GM21367 (cell line): ENCODE data around the gene TEKT2.

Experiments
- ATAC-seq: cut with Tn5 transposase; IDR thresholded peaks from one replicate; pipeline ENCODE4 v1.9.1; 2021; ENCODE audit not compliant: unreplicated experiment

TEKT2 gene

GRCh38 chr1:36101546-36101945 lies 17.7 kb downstream of the TEKT2 start:
- ATAC-seq = no peak

GRCh38 chr1:36106269-36106668 lies 22.4 kb downstream of the TEKT2 start:
- no peak for ATAC-seq

- no peak for ATAC-seq
Observed at GRCh38 chr1:36107394-36107793, 23.5 kb downstream of the TEKT2 start.

GRCh38 chr1:36108314-36108713 lies 24.4 kb downstream of the TEKT2 start:
- no peak for ATAC-seq

- no peak for ATAC-seq
Observed at GRCh38 chr1:36109041-36109679, 25.3 kb downstream of the TEKT2 start.

- ATAC-seq = no peak
Observed at GRCh38 chr1:36111151-36111550, 27.3 kb downstream of the TEKT2 start.

- no peak for ATAC-seq
Observed at GRCh38 chr1:36112823-36113222, 28.9 kb downstream of the TEKT2 start.

- ATAC-seq = no peak
Observed at GRCh38 chr1:36114371-36114770, 30.5 kb downstream of the TEKT2 start.

GRCh38 chr1:36115200-36115669 lies 31.3 kb downstream of the TEKT2 start:
- no peak for ATAC-seq

- no peak for ATAC-seq
Observed at GRCh38 chr1:36115931-36116330, 32.0 kb downstream of the TEKT2 start.

GRCh38 chr1:36116901-36117300 lies 33.0 kb downstream of the TEKT2 start:
- no peak for ATAC-seq

- ATAC-seq = no peak
Observed at GRCh38 chr1:36118447-36119204, 34.7 kb downstream of the TEKT2 start.

GRCh38 chr1:36119456-36119855 lies 35.6 kb downstream of the TEKT2 start:
- no peak for ATAC-seq

GRCh38 chr1:36122062-36123030 lies 38.5 kb downstream of the TEKT2 start:
- ATAC-seq = no peak

- no peak for ATAC-seq
Observed at GRCh38 chr1:36123356-36123755, 39.5 kb downstream of the TEKT2 start.

- ATAC-seq = no peak
Observed at GRCh38 chr1:36124404-36125128, 40.7 kb downstream of the TEKT2 start.

GRCh38 chr1:36125129-36125991 lies 41.5 kb downstream of the TEKT2 start, which contains the start of gene COL8A2:
Gene COL8A2, minus strand, starts transcription at chr1:36125222. Its CDS starts 24,980 bp downstream, at chr1:36100242.
- ATAC-seq = no peak

- no peak for ATAC-seq
Observed at GRCh38 chr1:36126005-36126716, 42.3 kb downstream of the TEKT2 start.
